HL-60 (cell line): ENCODE measurements around the gene HTR3A.

Experiments used
- DNase-seq, 2 experiments: peaks; one replicate each; pipeline ENCODE4 v3.0.0-alpha.2; 2010 to 2020; ENCODE audit warnings: low read depth in 1 of 2, low spot score in 1 of 2
- H3K27ac ChIP-seq: fragments of 250-450 bp; sonication (Bioruptor Pico); replicated peaks from 2 replicates; pipeline ENCODE4 v1.5.1; 2020; ENCODE audit warnings: mild to moderate bottlenecking, moderate library complexity
- H3K27me3 ChIP-seq: fragments of 250-450 bp; sonication (Bioruptor Pico); 2 replicates; pipeline ENCODE4 v1.5.1; 2021; ENCODE audit warnings: mild to moderate bottlenecking, moderate library complexity; ENCODE audit not compliant: insufficient read depth, poor library complexity, severe bottlenecking
- H3K4me3 ChIP-seq: replicated peaks from 2 replicates; pipeline ENCODE4 v1.5.1; 2011; ENCODE audit warnings: mild to moderate bottlenecking, control low read depth, low read length; ENCODE audit not compliant: insufficient read depth
- CTCF ChIP-seq: IDR thresholded peaks from one replicate; pipeline ENCODE4 v1.5.1; 2011; ENCODE audit warnings: low read length, control low read depth, inconsistent platforms; ENCODE audit not compliant: insufficient read depth
- GABPA ChIP-seq: IDR thresholded peaks from 2 replicates; pipeline ENCODE4 v1.6.1; 2012; ENCODE audit warnings: low read depth
- POLR2AphosphoS5 ChIP-seq: IDR thresholded peaks from 2 replicates; pipeline ENCODE4 v1.6.1; 2012; ENCODE audit warnings: low read depth
- SPI1 ChIP-seq: IDR thresholded peaks from 2 replicates; pipeline ENCODE4 v1.6.1; 2012; ENCODE audit warnings: low read depth, mild to moderate bottlenecking, borderline replicate concordance
- TF ChIP-seq, protein P1 (sequence below): IDR thresholded peaks from 2 replicates; pipeline ENCODE4 v1.6.1; 2012; ENCODE audit warnings: low read depth; ENCODE audit not compliant: insufficient replicate concordance

HTR3A gene

DNA sequence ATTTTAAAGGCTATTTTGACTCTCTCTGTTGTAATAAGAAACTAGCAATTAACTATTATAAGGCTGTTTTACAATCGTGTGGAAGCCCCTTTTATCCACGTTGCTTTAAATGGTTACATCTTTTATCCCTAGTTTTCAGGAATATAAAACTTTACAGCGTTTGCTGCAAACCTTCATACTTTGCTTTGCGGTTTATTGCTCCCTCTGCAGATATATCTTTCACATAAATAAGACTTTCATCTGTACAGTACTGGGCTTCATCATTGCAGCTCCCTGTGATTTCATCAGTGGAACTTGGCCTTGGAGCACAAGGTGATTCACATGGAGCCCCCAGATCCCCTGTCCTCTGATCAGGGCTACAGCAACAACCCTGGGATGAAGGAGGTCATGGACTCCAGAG is 25.6 kb downstream of the HTR3A start:
- H3K4me3 ChIP-seq, result no peak overlapping the region
- no peak overlapping the region for H3K27ac ChIP-seq
- no peaks in the 10 kb centered on the region for H3K27me3 ChIP-seq
- DNase-seq, result no peak
- no peak for TF ChIP-seq CTCF
- TF ChIP-seq GABPA, result no peak
- TF ChIP-seq SPI1, result no peak

DNA sequence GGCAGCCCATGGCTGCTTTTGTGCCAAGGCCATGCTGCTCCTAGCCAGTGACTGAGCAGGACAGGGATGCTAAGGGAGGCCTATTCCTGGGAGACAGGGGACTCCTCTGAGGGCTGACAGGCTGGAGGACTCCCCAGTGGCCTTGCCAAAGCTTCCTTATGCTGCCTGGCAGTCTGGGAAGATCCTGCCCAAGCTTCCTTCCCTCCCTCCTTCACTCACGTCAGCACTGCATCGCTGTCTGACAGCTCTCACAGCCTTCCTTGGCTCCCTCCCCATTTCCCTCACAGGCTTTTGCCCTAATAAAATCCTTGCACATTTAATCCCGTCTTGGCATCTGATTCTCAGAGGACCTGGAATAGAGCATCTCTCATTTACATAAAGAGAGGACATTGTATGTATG is 26.5 kb downstream of the HTR3A start:
- Histone ChIP-seq H3K27me3 (no peaks in the 10 kb centered on the region), H3K27ac (no peak overlapping the region), H3K4me3 (no peak overlapping the region)
- no peak for TF ChIP-seq SPI1
- TF ChIP-seq CTCF, result no peak
- no peak for TF ChIP-seq POLR2AphosphoS5
- TF ChIP-seq GABPA, result no peak
- DNase-seq, result no peak

GRCh38 chr11:114008331-114008730 is 33.4 kb downstream of the HTR3A start:
- Histone ChIP-seq H3K27ac (no peak overlapping the region), H3K27me3 (no peaks in the 10 kb centered on the region), H3K4me3 (no peak overlapping the region)
- TF ChIP-seq SPI1 (no peak), CTCF (no peak), POLR2AphosphoS5 (no peak), GABPA (no peak)
- TF ChIP-seq, protein P1, sequence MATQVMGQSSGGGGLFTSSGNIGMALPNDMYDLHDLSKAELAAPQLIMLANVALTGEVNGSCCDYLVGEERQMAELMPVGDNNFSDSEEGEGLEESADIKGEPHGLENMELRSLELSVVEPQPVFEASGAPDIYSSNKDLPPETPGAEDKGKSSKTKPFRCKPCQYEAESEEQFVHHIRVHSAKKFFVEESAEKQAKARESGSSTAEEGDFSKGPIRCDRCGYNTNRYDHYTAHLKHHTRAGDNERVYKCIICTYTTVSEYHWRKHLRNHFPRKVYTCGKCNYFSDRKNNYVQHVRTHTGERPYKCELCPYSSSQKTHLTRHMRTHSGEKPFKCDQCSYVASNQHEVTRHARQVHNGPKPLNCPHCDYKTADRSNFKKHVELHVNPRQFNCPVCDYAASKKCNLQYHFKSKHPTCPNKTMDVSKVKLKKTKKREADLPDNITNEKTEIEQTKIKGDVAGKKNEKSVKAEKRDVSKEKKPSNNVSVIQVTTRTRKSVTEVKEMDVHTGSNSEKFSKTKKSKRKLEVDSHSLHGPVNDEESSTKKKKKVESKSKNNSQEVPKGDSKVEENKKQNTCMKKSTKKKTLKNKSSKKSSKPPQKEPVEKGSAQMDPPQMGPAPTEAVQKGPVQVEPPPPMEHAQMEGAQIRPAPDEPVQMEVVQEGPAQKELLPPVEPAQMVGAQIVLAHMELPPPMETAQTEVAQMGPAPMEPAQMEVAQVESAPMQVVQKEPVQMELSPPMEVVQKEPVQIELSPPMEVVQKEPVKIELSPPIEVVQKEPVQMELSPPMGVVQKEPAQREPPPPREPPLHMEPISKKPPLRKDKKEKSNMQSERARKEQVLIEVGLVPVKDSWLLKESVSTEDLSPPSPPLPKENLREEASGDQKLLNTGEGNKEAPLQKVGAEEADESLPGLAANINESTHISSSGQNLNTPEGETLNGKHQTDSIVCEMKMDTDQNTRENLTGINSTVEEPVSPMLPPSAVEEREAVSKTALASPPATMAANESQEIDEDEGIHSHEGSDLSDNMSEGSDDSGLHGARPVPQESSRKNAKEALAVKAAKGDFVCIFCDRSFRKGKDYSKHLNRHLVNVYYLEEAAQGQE, result no peak
- no peak for DNase-seq

- DNase-seq, result no peak
- H3K4me3 ChIP-seq, result no peak overlapping the region
- H3K27me3 ChIP-seq, result no peaks in the 10 kb centered on the region
- no peak overlapping the region for H3K27ac ChIP-seq
- no peak for TF ChIP-seq SPI1
- TF ChIP-seq, protein P1, result no peak
- TF ChIP-seq CTCF, result no peak
- no peak for TF ChIP-seq GABPA
- no peak for TF ChIP-seq POLR2AphosphoS5
Observed at GRCh38 chr11:114010931-114011330, 36.0 kb downstream of the HTR3A start.
